HG02623 (cell line): ENCODE results near the gene UBL7.

Experiments
- ATAC-seq: cut with Tn5 transposase; IDR thresholded peaks from one replicate; pipeline ENCODE4 v1.9.1; 2021; ENCODE audit warnings: moderate library complexity; ENCODE audit not compliant: unreplicated experiment

The UBL7 gene

DNA sequence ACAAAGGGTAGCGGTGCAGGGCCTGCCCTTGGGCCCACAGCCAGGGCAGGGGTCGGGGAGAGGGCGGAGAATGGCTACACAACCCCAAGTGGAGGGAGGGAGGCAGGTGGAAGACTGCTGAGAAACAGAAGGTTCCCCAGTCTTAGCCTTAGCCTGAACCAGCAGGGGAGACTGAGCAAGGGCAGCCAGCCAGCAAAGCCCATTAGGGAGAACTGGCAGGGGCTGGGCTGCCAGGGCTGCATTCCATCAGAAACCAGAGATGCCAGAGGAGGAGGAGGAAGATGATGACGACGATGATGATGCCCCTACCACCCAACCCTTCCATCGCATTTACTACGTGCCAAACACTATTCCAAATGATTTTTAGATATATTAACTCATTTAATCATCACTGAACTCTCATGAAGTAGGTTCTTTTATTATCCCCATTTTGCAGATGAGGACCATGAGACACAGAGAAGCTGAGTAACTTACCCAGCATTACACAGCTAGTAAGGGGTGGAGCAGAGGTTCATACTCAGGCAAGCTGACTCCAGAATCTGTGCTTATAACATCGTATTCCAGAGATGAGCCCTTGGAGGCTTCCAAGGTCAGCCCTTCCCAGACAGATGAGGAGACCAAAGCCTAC, 35.9 kb downstream of the UBL7 start:
- no peak for ATAC-seq

DNA sequence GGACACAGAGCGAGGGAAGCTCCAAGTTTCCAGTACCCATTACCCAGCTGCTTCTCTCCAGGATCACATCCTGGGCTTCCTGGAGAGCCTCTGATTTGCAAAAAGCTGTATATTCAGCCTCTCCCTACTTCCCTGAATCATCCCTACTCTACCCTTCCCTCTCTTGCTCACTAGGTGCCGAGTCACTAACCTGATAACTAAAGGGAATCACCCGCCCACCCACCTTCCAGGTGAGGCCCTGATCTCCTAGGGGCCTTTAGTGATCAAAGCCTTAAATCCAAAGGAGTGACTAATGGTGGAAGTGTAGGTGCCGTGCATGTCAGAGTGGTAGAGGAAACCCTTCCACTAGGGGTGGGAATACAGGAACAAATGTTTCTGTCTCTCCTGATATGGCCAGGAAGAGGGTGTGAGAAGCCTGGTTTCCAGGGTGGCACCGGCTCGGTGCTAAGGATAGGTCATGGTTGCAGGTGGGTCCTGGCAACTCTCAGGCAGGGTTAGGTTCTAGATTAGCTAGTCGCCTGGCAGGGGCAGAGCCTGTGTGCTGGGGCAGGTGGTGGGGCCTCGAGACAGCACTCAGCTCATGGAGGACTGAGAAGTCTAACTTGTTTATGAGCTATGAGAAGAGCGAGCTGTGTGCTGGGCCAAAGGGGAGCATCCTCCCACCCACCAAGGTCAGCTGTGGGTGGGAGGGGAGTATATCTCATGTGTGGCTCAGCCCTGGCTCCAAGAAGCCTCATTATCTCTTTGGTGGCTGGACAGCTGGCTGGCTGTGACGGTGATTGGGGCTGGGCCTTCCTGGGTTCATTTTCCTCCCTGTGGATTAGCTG, 37.3 kb downstream of the UBL7 start:
- no peak for ATAC-seq

DNA sequence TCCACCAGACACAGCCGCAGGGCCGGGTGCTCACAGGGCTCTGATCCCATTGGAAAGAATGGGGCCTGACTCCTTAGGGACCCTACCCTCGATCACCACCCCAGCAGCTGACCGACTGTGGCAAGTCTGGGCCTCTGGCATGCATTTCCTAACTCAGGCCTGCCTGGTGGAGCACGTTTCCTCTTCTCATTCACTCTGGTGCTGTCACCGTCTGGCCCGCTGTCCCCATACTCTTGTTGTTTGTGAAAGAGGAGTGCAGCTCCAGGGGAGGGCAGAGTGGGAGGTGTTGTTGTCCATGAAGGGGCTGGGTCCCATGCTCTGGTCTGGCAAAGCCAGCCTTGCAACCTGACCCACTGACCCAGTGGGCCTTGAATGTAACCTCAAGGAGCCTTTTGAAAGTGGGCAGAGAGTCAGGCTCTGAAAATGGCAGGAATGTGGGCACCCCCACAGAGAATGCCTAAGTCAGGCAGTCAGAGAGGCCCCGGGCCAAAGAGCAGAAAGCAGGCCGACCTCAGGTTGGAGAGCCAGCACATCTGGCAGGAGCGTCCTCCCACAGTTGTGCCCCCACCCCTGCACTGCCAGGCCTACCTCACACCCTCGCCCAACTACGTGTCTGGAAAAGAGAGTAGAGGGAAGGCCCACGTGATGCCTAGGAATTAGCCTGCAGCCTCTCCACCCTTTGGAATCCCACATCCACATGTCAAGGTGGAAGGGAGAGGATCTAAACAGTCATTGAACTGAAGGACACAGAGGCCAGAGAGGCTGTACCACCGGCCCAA, 38.1 kb downstream of the UBL7 start:
- ATAC-seq, result no peak

DNA sequence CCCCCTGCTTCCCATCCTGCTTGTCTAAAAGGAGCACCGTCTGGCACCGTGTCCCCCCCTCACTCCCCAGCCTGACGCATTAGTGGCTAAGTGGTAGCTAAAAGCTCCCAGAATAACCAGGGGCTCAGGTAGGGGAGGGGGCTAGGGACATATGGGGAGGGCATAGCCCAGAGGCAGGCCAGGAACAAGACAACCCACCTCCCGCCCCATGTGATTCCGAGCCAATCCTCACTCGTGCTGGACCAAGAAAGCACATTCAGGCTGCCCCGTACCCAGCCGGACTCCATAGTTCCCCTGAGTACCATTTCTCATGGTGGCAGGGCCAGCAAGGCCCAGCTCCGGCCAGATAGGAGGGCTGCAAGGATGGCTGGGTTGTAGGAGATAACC, 38.7 kb downstream of the UBL7 start:
- no peak for ATAC-seq

DNA sequence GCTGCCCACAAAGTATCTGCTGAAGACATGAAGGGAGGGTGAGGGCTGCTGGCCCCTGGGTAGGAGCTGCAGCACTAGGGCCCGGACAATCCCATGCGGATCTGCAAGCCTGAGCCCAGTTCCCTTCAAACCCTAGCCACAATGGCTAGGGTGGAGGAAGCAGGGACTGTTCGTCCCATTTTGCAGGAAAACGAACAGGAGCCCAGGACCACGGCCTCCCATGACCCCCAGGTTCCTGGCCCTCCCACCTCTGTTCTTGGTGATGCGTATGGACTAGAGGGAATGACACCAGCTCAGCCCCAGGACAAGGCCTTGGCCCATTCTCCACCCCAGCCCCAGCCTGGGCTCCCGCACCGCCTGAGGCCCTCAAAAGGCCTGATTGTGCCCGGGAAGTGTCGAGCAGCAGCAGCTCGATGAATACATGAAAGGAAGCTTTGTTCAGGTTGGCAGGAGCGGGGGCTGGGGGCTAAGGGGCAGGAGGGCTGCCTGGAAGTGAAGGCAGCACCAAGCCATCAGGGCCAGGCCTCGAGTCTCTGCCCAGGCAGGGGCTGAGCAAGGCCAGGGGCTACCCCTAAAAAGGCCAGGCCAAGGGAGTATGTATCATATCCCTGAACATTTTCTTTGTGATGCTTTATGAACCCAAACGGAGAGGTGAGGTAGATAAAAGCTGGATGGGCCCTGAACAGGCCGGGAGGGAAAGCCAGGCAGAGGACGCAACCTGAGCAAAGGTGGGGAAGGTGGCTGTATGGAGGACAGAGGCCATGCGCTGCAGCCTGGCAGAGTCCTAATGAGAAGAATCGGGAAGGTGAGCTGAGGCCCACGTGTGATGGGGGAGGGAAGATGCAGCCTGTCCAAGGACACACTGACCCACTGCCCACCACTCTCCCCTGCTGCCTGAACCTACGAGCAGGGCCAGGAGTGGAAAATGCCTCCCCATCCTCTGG, 39.4 kb downstream of the UBL7 start:
- ATAC-seq, result no peak

DNA sequence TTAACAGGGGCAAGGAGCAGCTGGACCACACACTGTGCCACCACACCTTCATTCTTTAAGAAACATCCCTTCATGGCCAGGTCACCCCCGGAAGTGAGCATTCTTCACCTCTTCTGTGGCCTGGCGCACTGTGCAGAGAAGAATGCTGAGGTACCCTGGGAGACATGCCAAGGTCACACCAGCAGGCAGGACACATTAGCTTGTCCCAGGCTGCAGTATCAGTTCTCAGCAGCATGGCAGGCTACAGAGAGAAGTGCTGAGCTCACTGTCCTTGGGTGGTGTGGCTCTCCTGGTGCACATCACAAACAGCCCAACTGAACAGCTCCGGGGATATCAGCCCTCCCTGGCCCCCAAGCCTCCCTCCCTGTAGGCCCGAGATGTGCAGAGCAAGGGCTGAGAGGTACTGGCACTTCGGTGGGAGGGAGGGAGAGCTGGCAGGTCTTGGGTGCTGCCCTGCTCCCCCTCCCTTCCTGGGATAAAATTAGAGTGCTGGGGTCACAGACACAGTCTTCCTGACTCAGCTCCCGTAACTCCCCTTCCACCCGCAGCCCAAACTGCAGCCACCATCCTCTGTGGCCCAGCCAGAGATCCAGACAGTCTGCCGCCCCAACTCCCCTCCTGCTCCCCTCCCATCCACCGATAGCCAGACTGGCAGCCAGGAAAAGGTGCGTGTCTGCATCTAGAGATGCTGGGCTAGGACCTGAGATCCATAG, 40.6 kb downstream of the UBL7 start:
- ATAC-seq, result no peak

DNA sequence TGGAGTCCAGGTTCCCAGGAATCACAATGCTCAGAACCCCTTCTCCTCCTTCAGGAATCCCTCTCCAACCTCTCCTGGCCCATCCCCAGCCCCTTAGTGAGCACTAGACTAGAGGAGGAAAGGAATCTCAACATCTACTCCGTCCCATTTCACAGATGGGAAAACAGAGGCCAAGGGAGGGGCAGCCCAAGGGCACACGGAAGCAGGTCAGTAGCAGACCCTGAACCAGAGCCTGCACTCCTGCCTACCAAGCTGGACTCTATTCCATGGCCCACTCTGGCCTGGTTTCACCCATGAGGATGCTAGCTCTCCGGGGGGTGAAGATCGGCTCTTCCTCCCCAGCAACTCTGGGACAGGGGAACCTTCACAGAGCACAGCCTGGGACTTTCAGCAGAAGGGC, 41.5 kb downstream of the UBL7 start:
- no peak for ATAC-seq

DNA sequence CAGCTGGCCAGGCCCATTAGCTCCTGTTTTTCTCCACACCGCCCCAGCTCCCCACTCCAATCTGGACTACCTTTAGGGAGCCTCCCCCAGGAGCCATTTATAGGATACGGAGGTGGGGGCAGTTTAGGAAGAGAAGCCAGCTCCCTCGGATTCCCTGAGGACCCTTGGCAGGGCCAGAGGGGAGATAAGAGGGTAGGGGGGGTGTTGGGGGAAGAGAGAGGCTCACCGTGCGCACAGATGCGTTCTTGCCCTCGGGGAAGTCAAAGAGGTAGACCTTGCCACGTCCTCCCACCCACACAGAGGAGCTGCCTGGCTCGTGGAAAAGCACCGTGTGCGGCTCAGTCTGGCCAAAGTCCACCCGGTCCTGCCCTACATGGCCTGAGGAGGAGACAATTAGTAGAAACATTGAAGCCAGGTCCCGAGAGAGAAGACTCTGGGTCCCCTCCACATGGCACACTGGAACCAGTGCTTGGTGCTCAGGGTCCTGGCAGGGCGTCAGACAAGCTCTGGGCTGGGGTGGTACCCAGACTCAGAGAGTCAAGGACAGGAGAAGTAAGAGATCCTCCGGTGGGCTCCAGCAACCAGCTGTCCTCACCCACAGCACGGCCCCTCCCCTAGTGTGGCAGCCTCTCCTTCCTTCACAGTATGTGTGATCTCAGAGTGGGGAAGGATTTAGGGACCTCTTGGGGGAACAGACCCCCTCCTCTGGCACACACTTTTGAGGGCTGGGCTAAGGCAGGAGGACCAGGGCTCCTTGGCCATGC, 42.2 kb downstream of the UBL7 start:
- ATAC-seq, result no peak

DNA sequence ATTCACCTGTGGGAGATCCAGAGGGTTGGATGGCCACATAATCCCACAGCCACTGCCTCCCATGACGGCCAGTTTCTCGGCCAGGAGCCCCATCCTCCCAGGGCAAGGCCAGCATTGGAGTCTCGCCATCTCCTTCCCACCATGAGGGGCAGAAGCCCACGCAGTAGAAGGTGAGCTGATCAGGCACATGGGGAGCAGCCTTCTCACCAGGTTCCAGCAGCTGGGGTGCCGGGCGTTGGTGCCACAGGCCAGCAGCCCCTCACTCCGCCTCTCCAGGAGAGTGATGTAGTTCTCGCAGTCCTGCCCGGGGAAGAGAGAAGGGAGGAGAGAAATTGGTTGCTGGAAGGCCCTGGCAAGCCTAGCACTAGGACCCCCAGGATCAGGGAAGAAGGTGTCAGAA, 43.3 kb downstream of the UBL7 start:
- no peak for ATAC-seq

DNA sequence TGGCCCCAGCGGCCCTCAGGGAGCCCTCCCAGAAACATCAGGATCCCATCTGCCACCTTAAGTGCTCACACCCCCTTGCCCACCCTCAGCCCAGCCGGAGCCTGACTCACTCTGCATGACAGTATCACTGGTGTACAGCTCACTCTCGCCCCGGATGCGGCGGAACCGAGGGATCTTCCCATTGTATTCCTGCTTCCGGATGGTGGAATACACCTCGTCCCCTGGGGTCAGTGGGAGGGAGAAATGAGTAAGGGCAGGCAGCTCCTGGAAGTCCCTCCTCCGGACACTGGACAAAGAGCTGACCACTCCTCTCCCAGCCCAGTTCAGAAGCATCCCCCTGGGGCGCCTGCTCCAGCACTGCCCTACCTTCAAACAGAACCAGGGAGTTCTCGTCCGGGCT, 43.7 kb downstream of the UBL7 start:
- no peak for ATAC-seq

DNA sequence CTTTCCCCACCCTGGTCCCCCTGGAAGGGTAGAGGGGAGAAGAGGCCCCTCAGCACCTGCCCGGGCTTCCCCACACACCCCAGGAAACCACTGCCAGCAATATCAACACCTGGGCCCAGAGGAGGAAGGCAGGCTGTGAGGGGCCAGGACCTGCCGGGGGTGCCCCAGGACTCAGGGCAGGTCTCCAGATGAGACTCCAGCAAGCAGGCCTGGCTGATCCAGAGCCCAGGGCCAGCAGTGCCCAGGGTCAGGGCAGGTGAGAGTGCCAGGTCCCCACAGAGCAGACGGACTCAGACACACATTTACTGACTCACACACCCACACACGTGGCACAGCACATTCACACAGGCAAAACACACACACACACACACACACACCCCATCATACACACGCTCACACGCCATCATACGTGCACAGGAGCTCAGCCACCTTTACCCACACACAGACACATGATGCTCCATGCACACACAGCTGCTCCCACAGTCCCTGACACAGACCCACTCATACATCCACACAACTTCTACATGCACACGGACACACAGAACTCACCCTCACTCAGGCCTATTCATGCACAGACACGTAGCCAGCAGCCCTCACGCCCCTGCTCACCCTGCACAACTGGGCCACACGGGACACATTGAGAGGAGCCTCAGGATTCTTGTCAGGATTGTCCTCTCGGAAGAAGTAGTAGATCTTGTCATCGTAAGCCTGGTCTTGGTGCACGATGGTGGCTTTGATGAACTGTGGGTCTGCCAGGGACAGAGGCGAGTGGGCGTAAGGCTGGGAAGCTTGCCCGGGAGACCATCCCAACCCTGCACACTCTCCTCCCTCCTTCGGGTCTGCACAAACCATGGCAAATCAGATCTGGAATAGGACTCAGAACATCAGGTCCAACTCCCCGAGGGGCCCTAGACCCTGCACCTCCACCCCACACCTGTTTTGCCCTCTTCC, 44.7 kb downstream of the UBL7 start:
- ATAC-seq, result no peak

DNA sequence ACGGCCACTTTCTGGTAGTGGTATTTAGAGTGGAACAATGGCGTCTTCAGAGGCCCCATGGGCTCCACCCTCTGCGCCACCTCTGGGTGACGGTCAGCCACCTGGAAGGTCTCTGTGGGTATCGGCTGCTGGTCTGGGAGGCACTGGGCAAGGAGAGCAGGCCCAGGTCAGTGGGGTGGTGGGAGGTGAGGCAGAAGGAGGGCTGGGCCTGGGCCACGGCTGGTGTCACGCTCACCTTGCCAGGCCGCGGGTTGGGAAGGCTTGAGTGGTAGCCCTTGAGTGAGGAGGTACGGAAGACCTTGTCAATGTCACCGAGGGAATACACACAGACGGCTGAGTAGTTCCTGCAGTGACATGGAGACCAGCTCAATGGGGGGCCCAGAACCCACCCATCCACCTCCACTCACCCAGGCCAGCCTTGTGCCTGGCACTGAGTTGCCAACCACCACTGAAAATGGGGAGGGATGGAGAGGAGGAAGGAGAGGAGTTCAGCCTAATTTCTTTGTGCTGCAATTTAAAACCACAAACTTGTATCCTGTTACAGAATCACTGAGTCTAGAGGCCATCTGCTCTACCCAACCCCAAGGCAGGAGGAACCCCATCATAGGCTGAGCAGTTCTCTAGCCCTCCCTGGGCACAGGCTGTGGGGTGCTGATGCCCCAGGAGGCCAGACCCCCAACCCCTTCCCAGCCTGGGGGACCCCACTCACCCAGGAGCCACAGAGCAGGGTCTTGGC, 46.2 kb downstream of the UBL7 start:
- ATAC-seq, result no peak

DNA sequence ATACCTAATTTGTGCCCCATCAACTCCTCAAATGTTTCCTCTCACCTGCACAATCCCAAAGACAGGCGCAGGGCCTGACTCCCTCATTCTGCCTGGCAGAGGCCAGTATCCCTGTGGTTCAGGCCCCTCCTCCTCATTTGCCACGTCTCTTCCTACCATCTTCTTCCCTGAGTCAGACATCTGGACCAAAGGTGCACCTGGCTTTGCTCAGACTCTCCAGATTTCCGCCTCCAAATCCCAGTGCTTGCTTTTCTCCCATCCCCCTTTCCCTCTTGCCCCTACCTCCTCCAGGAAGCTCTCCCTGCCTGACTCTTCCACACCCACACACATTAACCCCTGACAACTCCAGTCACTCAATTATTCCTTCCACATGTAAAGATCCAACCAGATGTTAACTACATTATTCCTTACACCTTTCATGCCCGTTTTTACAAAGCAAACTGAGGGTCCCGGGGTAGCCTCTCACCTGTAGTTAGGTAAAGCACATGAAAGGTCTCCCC, 46.8 kb downstream of the UBL7 start:
- no peak for ATAC-seq

DNA sequence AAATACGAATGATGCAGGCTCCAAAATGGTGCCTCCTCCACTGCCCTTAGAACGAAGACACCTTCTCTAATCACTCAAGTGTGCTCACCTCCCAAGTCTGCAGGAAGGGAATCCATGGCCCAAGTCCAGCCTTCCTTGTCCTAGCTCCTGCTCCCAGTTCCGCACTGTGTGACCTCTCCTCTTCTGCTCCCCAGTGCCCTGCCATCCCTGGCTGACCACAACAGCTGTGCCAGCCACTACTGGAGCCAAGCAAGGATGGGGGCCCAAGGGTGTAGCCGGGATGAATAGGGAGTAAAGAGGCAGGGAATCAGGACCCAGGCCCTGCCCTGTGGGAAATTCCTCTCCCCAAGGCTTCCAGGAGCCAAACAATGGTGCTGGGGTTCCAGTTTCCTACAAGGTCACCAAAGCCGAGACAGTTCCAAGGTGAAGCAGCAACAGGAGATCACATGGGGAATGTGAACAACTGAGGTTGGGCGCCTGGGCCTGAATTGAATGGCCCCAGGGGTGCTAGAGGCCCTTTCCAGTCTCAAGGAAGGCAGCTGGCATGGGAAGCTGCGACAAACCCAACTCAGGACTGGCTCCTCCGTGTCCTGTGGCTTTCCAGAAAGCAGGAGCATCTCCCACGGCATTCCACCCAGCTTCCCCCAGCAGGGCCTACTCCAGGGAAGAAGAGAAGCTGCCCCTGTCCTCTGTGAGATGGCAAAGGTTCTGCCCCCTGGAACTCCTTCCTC, 47.4 kb downstream of the UBL7 start:
- ATAC-seq, result no peak

DNA sequence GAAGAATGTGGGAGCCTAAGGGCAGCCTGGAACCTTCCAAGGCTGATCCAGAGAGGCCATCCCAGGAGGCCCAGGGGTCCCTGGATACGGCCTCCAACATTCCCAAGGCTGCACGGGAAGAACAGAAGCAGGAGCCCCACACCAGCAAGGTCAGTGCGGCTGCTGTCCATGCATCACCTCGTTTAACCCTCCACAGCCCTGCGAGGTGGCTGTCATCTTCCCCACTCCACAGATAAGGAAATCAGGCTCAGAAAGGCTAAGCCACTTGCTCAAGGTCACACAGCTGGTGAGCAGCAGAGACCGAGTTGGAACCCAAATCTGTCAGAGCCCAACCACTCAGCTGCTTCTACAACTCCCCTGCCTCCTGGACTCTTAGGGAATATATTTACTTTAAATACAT, 48.8 kb downstream of the UBL7 start:
- ATAC-seq, result no peak

DNA sequence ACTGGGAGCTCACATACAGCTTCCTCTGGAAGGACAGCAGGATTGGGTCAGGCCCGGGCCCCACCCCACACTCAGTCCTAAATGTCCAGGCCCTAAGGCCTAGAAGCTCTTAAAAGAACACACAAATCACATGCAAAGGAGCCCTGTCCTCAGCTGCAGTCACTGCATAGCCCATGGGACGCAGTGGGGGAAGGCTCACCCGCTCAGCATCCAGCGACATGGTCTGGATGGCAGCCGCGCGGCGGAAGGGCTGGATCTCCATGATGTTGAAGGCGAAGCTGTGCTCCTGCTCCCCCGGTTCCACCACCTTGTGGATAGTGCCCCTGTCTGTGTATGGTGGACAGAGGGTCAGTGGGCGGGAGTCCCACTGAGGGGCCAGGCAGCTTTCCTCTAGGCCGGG, 49.3 kb downstream of the UBL7 start:
- no peak for ATAC-seq

DNA sequence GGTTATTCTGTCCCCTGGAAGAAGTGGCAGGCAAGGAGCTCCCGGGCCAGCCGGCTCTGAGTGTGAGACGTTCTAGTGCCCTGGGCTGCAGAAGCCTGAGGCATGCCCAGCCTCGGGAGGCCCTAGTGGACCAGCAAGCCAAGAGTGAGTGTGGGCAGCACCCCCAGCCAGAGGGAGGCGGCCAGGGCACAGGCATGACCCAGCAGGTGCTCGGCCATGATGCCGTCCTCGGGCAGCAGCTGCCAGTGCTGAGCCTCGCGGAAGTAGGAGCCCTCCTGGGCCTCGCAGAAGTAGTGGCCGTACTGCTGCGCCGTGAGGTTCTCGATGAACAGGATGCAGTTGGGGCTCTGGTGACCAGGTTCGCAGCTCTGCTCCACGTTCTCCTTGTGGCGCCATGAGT, 50.5 kb downstream of the UBL7 start:
- no peak for ATAC-seq
